Tibial nerve (tissue), 4 donors: Measurements from ENCODE around the gene KARS1.
"Not testable (repeated sequence)": the region's sequence is repeated elsewhere in the genome, so short reads cannot be mapped to it uniquely, and the experiment has no call there.

Source experiments
- CTCF ChIP-seq, 5 experiments: fragments of 200-600 bp in 3 of 5; fragments of 450-650 bp in 2 of 5; sonication (generic) in 3 of 5; IDR thresholded peaks; one replicate each; pipeline ENCODE4 v1.5.1; 2016 to 2019; ENCODE audit warnings: antibody characterized with exemption in 5 of 5, mild to moderate bottlenecking in 3 of 5, moderate library complexity in 2 of 5
- EP300 ChIP-seq, 2 donors: sonication (generic); formaldehyde crosslinking; IDR thresholded peaks; one replicate each; pipeline ENCODE4 v1.6.1; 2017; ENCODE audit warnings: antibody characterized with exemption in 2 of 2, mild to moderate bottlenecking in 1 of 2
- POLR2A ChIP-seq, 2 donors: fragments of 450-650 bp; IDR thresholded peaks; one replicate each; pipeline ENCODE4 v1.6.1; 2017; ENCODE audit warnings: antibody characterized with exemption in 2 of 2, mild to moderate bottlenecking in 2 of 2, moderate library complexity in 2 of 2

GRCh38 chr16:75591927-75592326 lies 55.5 kb downstream of the KARS1 start:
- not testable (repeated sequence) for TF ChIP-seq POLR2A, EP300, CTCF (IDR thresholded peaks at IDR 0.05)
